ENCODE data around the gene SSBP3.

Gene SSBP3

GRCh38 chr1:54328066-54328636, 78.0 kb downstream of the SSBP3 start:
- no peak for DNase-seq (ENCODE audit: low read depth)

- DNase-seq (ENCODE audit: low read depth): no peak
Measured at GRCh38 chr1:54327386-54328065, 78.7 kb downstream of the SSBP3 start.

- DNase-seq (ENCODE audit: low read depth): no peak
Measured at GRCh38 chr1:54326543-54327385, 79.4 kb downstream of the SSBP3 start.

GRCh38 chr1:54325703-54326461, 80.3 kb downstream of the SSBP3 start:
- no peak for DNase-seq (ENCODE audit: low read depth)

GRCh38 chr1:54325284-54325683, 80.9 kb downstream of the SSBP3 start:
- no peak for DNase-seq (ENCODE audit: low read depth)

GRCh38 chr1:54324251-54325140, 81.7 kb downstream of the SSBP3 start:
- no peak for DNase-seq (ENCODE audit: low read depth)

- no peak for DNase-seq (ENCODE audit: low read depth)
Measured at GRCh38 chr1:54323921-54324250, 82.3 kb downstream of the SSBP3 start.

GRCh38 chr1:54323324-54323739, 82.9 kb downstream of the SSBP3 start:
- no peak for DNase-seq (ENCODE audit: low read depth)

GRCh38 chr1:54318246-54318814, 87.9 kb downstream of the SSBP3 start:
- no peak for DNase-seq (ENCODE audit: low read depth)

- DNase-seq (ENCODE audit: low read depth): no peak
Measured at GRCh38 chr1:54317084-54317483, 89.1 kb downstream of the SSBP3 start.

GRCh38 chr1:54315099-54315498, 91.1 kb downstream of the SSBP3 start:
- DNase-seq (ENCODE audit: low read depth): no peak

GRCh38 chr1:54314696-54315095, 91.5 kb downstream of the SSBP3 start:
- no peak for DNase-seq (ENCODE audit: low read depth)

- no peak for DNase-seq (ENCODE audit: low read depth)
Measured at GRCh38 chr1:54312796-54313316, 93.3 kb downstream of the SSBP3 start.

GRCh38 chr1:54311506-54311905, 94.7 kb downstream of the SSBP3 start:
- no peak for DNase-seq (ENCODE audit: low read depth)

- no peak for DNase-seq (ENCODE audit: low read depth)
Measured at GRCh38 chr1:54310439-54311328, 95.5 kb downstream of the SSBP3 start.

GRCh38 chr1:54309631-54310366, 96.4 kb downstream of the SSBP3 start:
- no peak for DNase-seq (ENCODE audit: low read depth)

GRCh38 chr1:54307305-54307704, 98.9 kb downstream of the SSBP3 start:
- DNase-seq (ENCODE audit: low read depth): no peak

GRCh38 chr1:54305906-54306514, 100.2 kb downstream of the SSBP3 start:
- DNase-seq (ENCODE audit: low read depth): no peak

GRCh38 chr1:54304518-54304917, 101.7 kb downstream of the SSBP3 start:
- no peak for DNase-seq (ENCODE audit: low read depth)
